GM19455 (cell line): ENCODE results near the gene SEC24B.
"Not testable (repeated sequence)": the region's sequence is repeated elsewhere in the genome, so short reads cannot be mapped to it uniquely, and the experiment has no call there.

ENCODE experiments used
- ATAC-seq: cut with Tn5 transposase; IDR thresholded peaks from one replicate; pipeline ENCODE4 v1.9.1; 2021; ENCODE audit not compliant: unreplicated experiment

Gene SEC24B

DNA sequence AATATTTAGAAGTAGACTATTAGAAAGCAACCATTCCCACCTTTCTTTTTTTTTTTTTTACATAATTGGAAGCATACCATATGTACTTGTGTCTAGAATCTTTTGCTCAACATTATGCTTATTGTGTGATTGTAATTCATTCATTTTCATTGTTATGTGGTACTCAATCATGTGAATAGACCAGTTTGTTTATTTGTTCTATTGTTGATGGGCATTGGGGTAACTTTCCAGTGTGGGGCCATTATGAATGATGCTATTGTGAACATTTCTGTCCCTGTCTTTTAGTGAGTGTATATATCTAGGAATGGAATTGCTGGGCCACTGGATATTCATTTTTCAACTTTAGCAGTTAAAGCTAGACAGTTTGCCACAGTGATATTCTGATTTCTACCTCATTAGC is 63.9 kb downstream of the SEC24B start:
- ATAC-seq = no peak

DNA sequence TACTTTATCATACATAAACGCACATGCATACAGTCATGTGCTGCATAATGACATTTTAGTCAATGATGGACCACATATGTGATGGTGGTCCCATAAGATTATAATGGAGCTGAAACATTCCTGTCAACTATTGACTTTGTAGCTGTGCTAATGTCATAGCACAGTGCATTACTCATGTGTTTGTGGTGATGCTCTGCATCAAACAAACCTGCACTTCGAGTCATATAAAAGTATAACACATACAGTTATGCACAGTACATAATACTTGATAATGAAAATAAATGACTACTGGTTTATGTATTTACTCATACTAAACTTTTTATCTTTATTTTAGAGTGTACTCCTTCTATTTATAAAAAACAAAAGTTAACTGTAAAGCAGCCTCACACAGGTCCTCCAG is 65.9 kb downstream of the SEC24B start:
- no peak for ATAC-seq

DNA sequence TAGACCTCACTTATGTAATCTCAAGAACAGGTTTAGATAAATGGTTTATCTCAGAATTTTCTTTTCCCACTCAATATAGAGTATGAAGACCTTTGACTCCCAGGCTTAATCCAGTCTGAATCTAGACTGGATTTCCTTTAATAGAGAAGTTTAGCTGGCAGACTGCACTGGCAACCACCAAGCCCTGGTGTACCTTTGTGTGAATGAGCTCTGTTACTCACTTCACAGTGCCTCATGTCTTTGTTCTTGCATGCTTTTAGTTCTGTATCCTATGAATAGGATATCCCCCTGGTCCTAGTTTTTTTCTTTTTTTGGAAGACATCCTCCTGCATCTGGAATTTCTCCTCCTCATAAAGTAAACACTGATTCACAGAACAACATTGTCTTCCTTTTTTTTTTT is 73.3 kb downstream of the SEC24B start:
- no peak for ATAC-seq

DNA sequence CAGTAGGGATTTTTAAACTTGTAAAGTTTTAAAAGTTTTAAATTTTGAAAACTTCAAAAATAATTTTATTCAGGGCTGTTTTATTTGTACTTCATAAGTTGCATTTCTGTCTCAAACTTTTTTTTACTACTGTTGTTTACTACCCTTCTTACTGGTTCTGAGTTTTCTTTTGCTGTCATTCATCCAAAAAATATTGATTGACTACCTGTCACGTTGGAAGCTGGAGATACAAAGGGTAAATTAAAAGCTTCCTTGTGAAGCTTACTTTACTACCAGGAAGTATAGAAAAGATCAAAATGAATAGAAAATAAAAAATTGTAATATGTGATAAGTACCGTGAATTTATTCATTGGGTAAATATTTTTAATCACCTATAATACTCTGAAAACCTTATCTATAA is 77.1 kb downstream of the SEC24B start:
- ATAC-seq = no peak

DNA sequence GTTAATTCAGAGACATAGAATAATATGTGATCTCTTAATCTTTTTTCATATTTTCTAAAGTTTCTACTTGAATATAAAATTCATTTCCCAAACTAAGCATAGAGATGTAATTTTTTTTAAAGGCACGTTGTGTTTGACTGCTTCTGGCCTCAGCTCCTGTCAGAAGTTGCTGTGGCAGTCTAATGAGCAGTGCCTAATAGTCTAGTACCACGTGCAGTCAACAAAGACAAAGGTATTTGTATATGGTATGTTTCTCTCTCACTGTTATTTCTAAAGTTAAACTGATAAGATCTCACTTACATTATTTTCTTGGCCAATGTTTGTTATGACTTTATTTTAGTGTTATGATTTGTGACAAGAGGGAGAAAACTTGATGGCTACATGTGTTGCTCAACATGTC is 77.8 kb downstream of the SEC24B start:
- no peak for ATAC-seq

DNA sequence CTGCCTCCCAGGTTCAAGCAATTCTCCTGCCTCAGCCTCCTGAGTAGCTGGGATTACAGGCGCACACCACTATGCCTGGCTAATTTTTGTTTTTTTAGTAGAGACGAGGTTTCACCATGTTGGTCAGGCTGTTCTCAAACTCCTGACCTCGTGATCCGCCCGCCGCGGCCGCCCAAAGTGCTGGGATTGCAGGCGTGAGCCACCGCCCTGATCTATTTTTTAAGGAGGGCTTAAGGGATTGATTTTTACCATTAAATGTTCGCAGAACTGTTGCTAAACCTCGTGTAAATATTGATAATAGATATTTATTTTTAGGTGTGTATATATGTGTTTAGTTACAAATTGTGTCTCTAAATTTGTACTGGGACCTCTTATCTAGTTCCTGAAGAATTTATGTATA is 79.8 kb downstream of the SEC24B start:
- not testable (repeated sequence) for ATAC-seq

DNA sequence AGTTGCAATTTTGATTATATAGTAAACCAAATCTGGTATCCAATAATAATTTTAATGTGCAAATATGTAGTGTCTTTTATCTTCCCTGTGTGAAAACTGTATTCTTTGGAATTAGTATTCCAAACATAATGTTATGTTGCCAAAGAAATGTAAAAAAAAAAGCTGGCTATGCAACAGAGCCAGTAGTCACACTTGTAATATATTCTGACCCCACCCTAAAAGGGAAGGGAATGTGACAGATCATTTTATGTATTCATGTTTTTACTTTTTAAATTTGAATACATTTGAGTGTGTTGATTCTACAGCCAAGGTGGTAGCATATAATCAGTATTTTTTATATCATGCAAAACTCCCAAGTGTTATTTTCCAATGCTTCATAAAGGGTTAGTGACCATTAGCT is 98.6 kb downstream of the SEC24B start:
- no peak for ATAC-seq

DNA sequence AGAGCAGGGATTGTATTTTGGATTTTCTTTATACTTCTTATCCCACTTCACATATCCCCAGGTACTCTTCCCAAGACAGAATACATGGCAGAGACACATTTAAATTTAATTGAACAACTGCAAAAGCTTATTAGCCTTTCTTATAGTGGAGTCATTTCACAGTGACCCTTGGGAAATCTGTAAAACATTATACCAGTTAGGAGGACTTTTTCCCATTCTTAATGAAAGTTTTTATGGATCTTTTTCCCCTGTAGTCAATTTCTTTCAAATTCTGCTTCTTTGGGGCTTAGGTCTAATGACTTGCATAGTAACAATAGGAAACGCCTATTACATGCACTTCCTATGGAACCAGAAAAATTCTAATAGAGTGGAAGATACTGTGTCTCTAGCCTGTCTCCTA is 111.8 kb downstream of the SEC24B start:
- ATAC-seq = no peak

DNA sequence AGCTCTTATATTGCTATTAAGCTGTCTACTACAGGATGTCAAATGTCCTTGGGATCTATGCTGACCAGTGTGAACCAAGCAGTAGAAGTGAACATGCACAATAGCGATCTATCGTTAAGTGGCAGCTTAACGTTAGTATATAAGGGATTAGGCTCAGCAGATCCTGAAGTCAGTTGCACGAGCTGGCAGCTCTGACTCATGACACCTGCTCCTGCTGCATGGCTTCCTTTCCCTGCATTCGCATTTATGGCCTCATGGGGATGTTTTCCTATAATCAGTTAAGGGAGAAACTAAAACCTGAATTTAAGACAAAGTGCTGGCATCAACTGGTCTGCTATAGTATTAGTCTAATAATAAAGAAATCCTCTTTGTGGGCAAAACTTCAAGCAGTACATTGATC is 113.8 kb downstream of the SEC24B start:
- no peak for ATAC-seq

DNA sequence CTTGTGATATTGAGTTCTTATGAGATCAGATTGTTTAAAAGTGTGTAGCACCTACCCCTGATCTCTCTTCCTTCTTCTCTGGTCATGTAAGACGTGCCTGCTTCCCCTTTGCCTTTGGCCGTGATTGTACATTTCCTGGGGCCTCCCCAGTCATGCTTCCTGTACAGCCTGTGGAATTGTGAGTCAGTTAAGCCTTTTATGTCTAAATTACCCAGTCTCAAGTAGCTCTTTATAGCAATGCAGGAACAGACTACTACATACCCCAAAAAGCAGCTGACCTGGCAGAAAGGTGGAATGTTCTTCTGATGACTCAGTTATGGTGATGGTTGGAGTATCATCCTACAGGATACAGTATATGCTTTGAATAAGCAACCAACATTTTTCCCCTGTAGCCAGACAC is 115.0 kb downstream of the SEC24B start:
- no peak for ATAC-seq

DNA sequence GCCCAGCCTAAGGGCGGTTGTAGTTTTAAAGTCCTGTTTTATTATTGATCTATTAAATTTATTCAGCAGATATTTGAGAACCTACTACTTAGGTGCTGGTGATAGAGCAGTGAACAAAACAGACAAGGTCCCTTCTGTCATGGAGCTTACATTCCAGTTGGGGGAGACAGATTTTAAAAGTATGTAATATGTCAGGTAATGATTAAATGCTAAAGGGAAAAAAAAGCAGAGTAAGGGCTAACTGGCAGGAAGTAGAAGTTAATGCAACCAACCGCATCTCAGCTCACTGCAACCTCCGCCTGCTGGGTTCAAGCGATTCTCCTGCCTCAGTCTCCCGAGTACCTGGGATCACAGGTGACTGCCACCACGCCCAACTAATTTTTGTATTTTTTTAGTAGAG is 118.6 kb downstream of the SEC24B start:
- no peak for ATAC-seq

DNA sequence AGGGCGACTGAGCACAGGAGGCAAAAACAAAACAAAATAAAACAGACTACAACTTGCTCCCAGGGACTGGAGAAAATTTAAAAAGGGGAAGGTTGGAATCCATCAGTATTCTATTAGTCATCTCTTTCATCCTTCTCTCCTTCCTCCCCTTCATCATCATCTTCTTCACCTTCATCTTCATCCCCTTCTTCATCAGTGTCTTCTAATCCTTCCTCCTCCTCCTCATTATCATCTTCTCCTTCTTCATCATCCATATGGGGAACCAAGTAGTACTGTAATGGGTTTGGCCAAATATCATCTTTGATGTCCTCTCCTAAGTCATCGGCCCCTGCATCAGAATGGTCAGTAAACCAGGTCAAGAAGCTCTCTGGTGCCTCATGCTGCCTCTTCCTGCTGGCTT is 119.5 kb downstream of the SEC24B start:
- no peak for ATAC-seq

DNA sequence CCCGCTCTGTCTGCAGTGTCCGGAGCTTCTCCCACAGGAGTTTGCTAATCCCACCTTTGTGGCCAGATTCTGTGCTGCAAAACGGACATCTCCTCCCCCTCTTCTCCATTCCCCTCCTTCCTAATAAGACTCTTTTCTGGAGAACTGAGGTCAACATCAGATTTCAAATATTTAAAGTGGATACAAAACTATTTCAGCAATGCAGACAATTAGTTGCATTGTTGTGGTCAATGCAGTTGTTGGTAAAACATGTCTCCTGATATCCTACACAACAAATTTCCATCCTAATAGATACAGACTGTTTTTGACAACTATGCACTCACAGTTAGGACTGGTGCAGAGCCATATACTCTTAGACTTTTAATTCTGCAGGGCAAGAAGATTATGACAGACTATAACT is 121.4 kb downstream of the SEC24B start:
- ATAC-seq = no peak

DNA sequence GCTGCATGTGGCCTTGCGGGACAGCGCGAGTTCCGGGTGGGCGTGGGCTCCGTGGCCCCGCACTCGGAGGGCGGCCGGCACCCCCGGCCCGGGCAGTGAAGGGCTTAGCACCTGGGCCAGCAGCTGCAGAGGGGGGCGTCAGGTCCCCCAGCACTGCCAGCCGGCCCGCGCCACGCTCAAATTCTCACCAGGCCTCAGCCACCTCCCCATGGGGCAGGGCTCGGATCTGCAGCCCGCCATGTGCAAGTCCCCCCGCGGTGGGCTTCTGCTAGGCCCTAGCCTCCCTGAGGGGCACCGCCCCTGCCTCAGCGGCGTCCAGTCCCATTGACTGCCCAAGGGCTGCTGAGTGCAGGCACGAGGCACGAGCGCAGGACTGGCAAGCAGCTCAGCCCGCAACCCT is 123.8 kb downstream of the SEC24B start:
- ATAC-seq = no peak

DNA sequence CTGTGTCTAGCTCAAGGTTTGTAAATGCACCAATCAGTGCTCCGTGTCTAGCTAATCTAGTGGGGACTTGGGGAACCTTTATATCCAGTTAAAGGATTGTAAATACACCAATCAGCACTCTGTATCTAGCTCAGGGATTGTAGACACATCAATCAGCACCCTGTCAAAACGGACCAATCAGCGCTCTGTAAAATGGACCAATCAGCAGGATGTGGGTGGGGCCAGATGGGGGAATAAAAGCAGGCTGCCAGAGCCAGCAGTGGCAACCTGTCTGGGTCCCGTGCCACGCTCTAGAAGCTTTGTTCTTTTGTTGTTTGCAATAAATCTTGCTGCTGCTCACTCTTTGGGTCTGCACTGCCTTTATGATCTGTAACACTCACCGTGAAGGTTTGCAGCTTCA is 124.5 kb downstream of the SEC24B start:
- not testable (repeated sequence) for ATAC-seq

DNA sequence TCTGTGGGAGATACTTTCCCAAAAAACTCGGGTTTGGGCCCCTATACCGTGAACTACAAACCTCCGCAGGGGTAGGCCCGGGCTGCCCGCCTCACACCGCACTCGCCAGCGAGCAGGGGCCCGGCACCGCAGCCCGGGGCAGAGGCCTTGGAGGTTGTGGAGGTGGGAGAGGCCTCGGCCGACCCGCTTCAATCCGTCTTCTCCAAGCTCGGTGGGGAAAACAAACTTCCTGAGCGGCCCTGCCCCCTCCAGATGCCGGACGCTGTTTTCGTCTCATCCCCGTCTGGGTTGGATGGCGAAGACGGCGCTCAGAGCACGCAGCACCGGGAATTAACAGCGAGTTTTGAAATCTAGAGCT is 126.0 kb downstream of the SEC24B start:
- ATAC-seq = peak; percentile 37

DNA sequence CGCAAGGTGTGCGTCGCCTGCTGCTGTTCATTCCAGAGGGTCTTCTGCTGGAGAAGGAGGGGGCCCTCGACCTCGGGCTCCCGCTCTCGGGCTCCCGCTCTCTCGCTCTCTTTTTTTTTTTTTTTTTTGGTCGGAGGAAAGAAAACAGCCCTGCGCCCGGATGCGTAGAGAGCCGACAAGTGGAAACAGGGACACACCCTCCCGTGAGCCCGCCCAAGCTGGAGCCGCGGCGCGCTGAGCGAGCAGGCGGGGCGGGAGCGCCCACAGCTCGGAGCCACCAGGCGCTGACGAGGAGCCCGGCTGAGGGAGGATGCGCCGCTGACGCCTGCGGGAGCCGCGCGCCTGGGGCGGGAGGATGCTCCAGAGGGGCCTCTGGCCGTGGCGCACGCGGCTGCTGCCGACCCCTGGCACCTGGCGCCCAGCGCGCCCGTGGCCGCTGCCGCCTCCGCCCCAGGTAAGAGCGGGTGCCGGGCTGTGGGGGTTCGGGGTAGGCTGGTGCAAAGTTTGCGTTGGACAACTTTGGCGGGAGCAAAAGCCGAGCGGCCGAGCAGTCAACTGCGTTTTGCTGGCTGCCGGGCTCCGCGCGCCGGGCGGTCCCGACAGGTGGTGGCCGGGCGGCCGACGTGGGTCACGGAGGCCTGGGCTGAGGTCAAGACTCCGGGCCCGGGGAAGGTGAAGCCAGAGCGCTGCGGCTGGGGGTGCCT is 126.5 kb downstream of the SEC24B start, which contains the start of gene MCUB:
Gene MCUB (plus strand): TSS at position 264 of the 704 bp plus-strand sequence. CDS start 92 bp downstream, at position 356.
- peak; percentile 91 for ATAC-seq

DNA sequence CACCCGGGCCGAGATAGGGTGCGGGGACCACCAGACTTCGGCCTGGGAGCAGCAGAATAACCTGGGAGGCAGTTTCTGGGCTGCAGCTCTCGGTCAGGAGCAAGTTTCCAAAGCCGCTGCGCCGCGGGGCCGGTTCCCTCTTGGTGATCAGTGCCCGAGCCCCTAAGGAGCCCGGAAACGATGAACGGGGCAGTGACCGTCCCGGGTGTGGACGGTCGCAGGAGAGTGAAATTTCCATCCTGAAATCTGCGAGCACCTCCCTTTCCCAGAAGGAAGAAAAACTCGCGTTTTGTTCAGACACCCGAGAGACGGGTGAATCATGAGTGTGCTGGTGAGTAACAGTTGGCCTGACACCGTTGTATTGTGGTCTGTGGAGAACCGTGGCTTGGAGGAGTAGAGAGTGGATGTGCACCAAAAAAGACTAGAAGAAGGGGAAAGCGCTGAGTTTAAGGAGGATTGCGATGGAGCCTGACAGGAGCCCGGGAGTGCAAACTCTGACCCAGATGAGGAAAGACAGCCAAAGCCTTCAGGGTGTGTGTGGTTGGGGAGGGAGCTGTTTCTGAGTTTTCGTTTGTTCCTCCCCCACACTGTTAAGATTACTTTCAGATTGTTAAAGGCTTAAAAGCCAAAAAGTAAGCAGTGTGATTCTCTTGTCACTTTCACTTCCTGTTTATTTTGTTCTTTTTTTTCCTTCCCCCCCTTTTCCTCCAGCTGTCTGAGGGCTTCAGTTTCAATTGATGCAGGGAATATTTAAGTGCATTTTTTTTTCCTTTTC is 127.3 kb downstream of the SEC24B start:
- ATAC-seq = peak; percentile 54

DNA sequence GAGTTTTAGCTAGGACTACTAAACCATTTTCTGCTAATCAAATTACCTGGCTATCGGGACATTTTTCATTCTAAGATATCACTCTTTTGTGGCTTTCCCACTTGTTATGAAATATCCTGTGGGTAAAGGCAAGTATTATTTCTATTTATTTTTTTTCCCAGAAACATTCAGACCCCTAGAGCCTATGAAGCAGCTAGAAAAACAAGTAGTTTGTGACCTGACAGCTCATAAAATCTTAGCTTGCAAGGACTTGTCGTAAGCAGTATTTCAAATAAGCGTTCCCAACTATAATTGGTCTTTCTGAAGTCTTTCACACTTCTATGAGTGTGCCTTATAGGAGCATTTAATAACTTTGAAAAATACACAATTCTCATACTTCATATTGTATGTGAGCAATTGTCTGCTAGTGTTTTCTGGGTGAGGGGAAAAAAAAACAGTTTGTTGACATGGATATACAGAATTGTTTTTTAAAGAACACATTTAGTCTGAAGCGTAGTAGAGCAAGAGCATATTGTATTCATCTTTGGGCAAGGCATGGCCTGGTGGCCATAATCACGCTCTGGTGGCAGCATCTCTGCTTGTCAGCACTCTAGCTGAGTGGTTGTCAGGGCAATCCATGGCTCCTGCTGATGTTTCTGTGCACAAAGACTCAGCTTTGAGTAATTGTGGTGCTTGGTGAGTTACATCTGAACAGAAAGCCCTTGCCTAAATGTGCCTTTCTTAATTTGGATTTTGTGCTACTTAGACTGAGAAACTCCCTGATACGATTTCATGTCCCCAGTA is 129.0 kb downstream of the SEC24B start:
- no peak for ATAC-seq

DNA sequence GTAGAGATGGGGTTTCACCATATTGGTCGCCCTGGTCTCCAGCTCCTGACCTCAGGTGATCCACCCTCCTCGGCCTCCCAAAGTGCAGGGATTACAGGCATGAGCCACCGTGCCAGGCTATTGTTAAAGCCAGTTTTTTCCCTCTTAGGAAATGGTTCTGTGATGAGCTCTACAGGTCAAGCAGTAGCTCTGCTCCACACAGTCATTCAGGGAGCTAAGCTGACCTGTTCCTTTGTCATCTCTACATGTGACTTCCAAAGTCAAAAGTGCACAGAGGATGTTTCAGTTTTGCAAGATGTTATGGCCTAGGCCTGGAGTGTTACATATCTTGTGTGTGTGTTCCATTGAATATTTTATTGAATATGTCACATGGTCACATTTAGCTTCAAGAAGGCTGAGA is 137.9 kb downstream of the SEC24B start:
- ATAC-seq = no peak

DNA sequence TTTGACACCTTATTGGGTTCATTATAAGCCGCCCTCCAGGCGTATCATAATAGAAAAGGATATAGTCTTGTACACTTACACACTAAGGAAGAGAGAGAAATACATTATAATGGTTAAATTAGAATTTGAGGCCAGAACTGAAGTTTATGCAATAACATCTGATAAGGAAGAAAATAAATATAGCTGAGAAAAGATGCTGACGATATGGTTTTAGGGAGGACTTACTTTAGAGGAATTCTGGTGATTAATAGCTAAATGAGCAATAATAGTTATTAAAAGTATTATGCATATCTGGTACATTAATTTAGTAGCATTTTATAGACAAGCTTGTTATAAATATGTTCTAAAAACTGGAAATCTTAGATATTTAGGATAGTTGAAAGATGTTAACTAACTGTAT is 138.5 kb downstream of the SEC24B start:
- no peak for ATAC-seq

DNA sequence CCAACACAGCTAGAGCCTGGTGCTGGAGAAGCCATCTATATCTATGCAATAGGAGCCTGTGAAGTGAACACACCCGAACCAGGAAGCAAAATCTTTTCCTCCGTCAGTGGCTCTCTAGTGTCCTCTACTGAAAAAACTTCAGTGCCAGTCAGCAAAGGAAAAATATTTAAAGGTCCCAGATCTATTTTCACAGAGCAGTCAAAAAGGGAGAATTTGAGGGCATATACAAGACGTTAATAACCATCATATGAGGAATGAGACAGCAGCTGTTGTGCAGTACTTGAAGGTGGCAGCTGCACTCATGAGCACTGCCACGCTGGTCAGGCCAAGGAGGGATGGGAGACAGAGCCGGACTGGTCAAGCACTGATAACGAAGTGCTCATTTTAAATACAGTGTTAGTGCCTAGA is 140.8 kb downstream of the SEC24B start:
- peak; percentile 55 for ATAC-seq
